Measurements from ENCODE around the gene RORC. TPM values are rescaled to one million over a fixed set of nuclear protein-coding genes. Genes with fewer than 3 reads are reported as not detected.

Gene RORC
- total RNA-seq, 1 experiment from 2014 or later: 0.26 TPM

- H3K4me1 ChIP-seq (ENCODE audit: insufficient read depth, low read length): peaks cover 58% of the 10 kb centered on the region
- H3K27me3 ChIP-seq (ENCODE audit: low read length): no peaks in the 10 kb centered on the region
- H3K36me3 ChIP-seq (ENCODE audit: low read depth, low read length): no peaks in the 10 kb centered on the region
- no peak for DNase-seq
- no peaks in the 10 kb centered on the region for H3K9me3 ChIP-seq (ENCODE audit: low read length)
- BruUV-seq (replicated peaks): no TSS peak
- H3K9me2 ChIP-seq (replicated peaks; ENCODE audit: low read length): no peaks in the 10 kb centered on the region
- peak overlapping the region; percentile 36 for H3K4me2 ChIP-seq (ENCODE audit: low read length)
- ChIA-PET CTCF (interaction anchor here (0.5 to 1.3 kb wide), 11 partner anchors 40 to 647 kb away, joined by 3 to 13 read pairs (median 4); partner anchors contain the start of gene VPS72), POLR2A (ENCODE audit: unreplicated experiment) (interaction anchor here (0.6 kb wide), 1 partner anchor 468 kb away, joined by 3 read pairs; no protein-coding TSS in a partner anchor)
- no peak overlapping the region for H2AFZ ChIP-seq (ENCODE audit: low read length)
- H3K79me2 ChIP-seq (ENCODE audit: low read length): peaks cover 3% of the 10 kb centered on the region; the same call in 1 of the 2 replicates
- H3K27ac ChIP-seq (ENCODE audit: low read length): peak overlapping the region; percentile 83
- TF ChIP-seq EZH2phosphoT487 (IDR thresholded peaks at IDR 0.05; ENCODE audit: borderline replicate concordance, low read length): no peak
- TF ChIP-seq CTCF (conservative IDR thresholded peaks at IDR 0.05; ENCODE audit: low read depth, low read length): no peak
- TF ChIP-seq EZH2 (IDR thresholded peaks at IDR 0.05; ENCODE audit: low read length, unreplicated experiment): no peak
- no peak for ATAC-seq
- intact Hi-C loops (cut with micrococcal nuclease): loop anchor here (2.0 to 10.0 kb wide), 3 partner anchors 46 to 492 kb away; partner anchors contain the start of genes RFX5, SNX27 and TDRKH
- H3F3A ChIP-seq (ENCODE audit: low read length, unreplicated experiment): no peaks in the 10 kb centered on the region
- no peak overlapping the region for H3K4me3 ChIP-seq (ENCODE audit: low read length)
- H4K20me1 ChIP-seq (ENCODE audit: low read length): no peaks in the 10 kb centered on the region
- H3K9ac ChIP-seq (ENCODE audit: low read length): peak overlapping the region; percentile 38
Observed at GRCh38 chr1:151837197-151837596, 5.6 kb upstream of the RORC start.

- Histone ChIP-seq H3F3A (ENCODE audit: low read length, unreplicated experiment) (no peaks in the 10 kb centered on the region), H4K20me1 (ENCODE audit: low read length) (no peaks in the 10 kb centered on the region), H3K27ac (ENCODE audit: low read length) (peak overlapping the region; percentile 83), H3K9ac (ENCODE audit: low read length) (no peak overlapping the region; the same call in 1 of the 2 replicates), H3K9me3 (ENCODE audit: low read length) (no peaks in the 10 kb centered on the region), H2AFZ (ENCODE audit: low read length) (no peak overlapping the region), H3K4me1 (ENCODE audit: insufficient read depth, low read length) (peaks cover 46% of the 10 kb centered on the region), H3K79me2 (ENCODE audit: low read length) (peaks cover 3% of the 10 kb centered on the region; the same call in 1 of the 2 replicates), H3K4me2 (ENCODE audit: low read length) (no peak overlapping the region), H3K9me2 (replicated peaks; ENCODE audit: low read length) (no peaks in the 10 kb centered on the region), H3K27me3 (ENCODE audit: low read length) (no peaks in the 10 kb centered on the region), H3K36me3 (ENCODE audit: low read depth, low read length) (no peaks in the 10 kb centered on the region), H3K4me3 (ENCODE audit: low read length) (no peak overlapping the region)
- no peak for ATAC-seq
- DNase-seq: no peak
- TF ChIP-seq EZH2phosphoT487 (IDR thresholded peaks at IDR 0.05; ENCODE audit: borderline replicate concordance, low read length) (no peak), EZH2 (IDR thresholded peaks at IDR 0.05; ENCODE audit: low read length, unreplicated experiment) (no peak), CTCF (conservative IDR thresholded peaks at IDR 0.05; ENCODE audit: low read depth, low read length) (no peak)
- BruUV-seq (replicated peaks): no TSS peak
- intact Hi-C loops (cut with micrococcal nuclease): loop anchor here (10.0 kb wide), 2 partner anchors 221 to 491 kb away; partner anchors contain the start of genes RFX5 and SNX27
- ChIA-PET CTCF (interaction anchor here (0.9 to 1.3 kb wide), 4 partner anchors 13 to 554 kb away, joined by 3 to 13 read pairs (median 4); no protein-coding TSS in a partner anchor), POLR2A (ENCODE audit: unreplicated experiment) (no interaction called here)
Observed at GRCh38 chr1:151835596-151835995, 4.0 kb upstream of the RORC start.

GRCh38 chr1:151834239-151834638 is 2.6 kb upstream of the RORC start:
- POLR2A ChIA-PET (ENCODE audit: unreplicated experiment): no interaction called here

More at GRCh38 chr1:151834239-151834638, 2.6 kb upstream of the RORC start:
- ATAC-seq (no peak), DNase-seq (no peak)
- Histone ChIP-seq H2AFZ (ENCODE audit: low read length) (no peak overlapping the region), H3F3A (ENCODE audit: low read length, unreplicated experiment) (no peaks in the 10 kb centered on the region), H3K27me3 (ENCODE audit: low read length) (no peaks in the 10 kb centered on the region), H3K9ac (ENCODE audit: low read length) (no peak overlapping the region), H3K27ac (ENCODE audit: low read length) (no peak overlapping the region), H3K4me2 (ENCODE audit: low read length) (no peak overlapping the region), H3K4me1 (ENCODE audit: insufficient read depth, low read length) (peaks cover 33% of the 10 kb centered on the region), H3K79me2 (ENCODE audit: low read length) (no peaks in the 10 kb centered on the region), H3K4me3 (ENCODE audit: low read length) (no peak overlapping the region), H3K9me2 (replicated peaks; ENCODE audit: low read length) (no peaks in the 10 kb centered on the region), H3K9me3 (ENCODE audit: low read length) (no peaks in the 10 kb centered on the region), H3K36me3 (ENCODE audit: low read depth, low read length) (no peaks in the 10 kb centered on the region), H4K20me1 (ENCODE audit: low read length) (no peaks in the 10 kb centered on the region)
- no TSS peak for BruUV-seq (replicated peaks)
- CTCF ChIA-PET: no interaction called here
- intact Hi-C loops (cut with micrococcal nuclease): loop anchor here (10.0 kb wide), 2 partner anchors 219 to 489 kb away; partner anchors contain the start of genes RFX5 and SNX27
- TF ChIP-seq CTCF (conservative IDR thresholded peaks at IDR 0.05; ENCODE audit: low read depth, low read length): no peak
- no peak for TF ChIP-seq EZH2phosphoT487 (IDR thresholded peaks at IDR 0.05; ENCODE audit: borderline replicate concordance, low read length)
- no peak for TF ChIP-seq EZH2 (IDR thresholded peaks at IDR 0.05; ENCODE audit: low read length, unreplicated experiment)
